ENCODE data around the gene TRPM5. TPM values are rescaled to one million over a fixed set of nuclear protein-coding genes. Genes with fewer than 3 reads are reported as not detected.

Gene TRPM5
- total RNA-seq, 1 experiment from 2014 or later: not detected

DNA sequence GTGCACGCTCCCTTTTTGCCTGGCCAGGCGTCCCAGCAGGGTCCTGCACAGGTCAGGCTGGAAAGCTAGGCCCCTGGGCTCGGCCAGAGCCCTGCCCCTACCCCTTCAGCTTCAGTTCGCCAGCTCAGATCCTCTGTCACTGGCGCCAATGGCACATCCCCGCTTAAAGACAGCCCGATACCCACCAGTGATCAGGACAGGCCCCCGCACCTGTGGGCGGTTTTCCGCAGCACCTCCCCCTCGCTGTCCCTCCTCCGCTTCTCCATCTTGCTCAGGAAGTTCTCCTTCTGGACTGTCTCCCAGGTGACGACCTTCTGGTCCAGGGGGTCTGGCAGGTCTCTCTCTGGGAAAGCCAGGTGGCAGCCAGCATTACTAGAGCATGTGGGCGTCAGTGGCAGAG is 37.9 kb downstream of the TRPM5 start:
- no peak for DNase-seq (ENCODE audit: low read depth)

DNA sequence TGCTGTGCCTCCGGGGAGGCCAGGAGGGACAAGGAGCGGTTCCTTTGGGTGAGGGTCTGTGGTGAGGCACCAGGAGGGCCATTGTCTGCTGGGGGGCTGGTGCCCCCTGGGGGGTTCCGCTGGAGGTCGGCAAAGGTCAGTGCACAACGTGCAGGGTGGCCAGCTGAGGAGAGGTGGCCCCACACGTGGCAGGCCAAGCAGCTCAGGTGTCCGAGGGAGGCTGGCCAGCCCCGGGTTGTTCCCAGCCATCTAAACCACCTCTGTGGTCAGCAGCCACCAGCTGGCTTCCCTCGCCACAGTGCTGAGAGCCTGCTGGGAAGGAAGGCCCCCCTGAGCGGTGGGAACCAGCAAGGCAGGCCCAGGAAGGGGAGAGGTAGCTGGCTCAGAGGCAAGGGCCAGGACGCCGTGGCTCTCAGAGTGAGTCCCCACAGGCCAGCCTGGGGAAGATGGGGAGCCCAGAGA is 39.5 kb downstream of the TRPM5 start:
- DNase-seq (ENCODE audit: low read depth): no peak

DNA sequence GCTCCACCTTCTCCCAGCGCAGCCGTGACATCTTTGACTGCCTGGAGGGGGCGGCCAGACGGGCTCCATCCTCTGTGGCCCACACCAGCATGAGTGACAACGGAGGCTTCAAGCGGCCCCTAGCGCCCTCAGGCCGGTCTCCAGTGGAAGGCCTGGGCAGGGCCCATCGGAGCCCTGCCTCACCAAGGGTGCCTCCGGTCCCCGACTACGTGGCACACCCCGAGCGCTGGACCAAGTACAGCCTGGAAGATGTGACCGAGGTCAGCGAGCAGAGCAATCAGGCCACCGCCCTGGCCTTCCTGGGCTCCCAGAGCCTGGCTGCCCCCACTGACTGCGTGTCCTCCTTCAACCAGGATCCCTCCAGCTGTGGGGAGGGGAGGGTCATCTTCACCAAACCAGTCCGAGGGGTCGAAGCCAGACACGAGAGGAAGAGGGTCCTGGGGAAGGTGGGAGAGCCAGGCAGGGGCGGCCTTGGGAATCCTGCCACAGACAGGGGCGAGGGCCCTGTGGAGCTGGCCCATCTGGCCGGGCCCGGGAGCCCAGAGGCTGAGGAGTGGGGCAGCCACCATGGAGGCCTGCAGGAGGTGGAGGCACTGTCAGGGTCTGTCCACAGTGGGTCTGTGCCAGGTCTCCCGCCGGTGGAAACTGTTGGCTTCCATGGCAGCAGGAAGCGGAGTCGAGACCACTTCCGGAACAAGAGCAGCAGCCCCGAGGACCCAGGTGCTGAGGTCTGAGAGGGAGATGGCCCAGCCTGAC is 41.2 kb downstream of the TRPM5 start:
- DNase-seq (ENCODE audit: low read depth): no peak

DNA sequence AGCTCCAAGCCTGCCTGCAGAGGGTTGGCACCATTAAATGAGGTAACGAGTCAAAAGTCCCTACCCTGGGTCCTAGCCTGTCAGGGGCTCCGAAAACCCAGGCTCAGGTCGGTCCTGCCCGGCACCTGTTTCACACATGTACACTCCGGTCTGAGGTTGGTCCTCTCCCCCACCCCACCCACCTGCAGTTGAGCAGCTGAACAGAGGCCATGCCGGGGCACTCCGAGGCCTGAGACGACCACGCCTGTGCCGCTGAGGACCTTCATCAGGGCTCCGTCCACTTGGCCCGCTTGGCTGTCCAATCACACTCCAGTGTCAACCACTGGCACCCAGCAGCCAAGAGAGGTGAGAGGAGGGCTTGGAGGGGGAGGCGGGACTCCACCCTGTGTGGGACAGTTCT is 42.2 kb downstream of the TRPM5 start:
- no peak for DNase-seq (ENCODE audit: low read depth)

GRCh38 chr11:2401436-2401984 is 42.8 kb downstream of the TRPM5 start:
- DNase-seq (ENCODE audit: low read depth): no peak

GRCh38 chr11:2400762-2401435 is 43.4 kb downstream of the TRPM5 start:
- no peak for DNase-seq (ENCODE audit: low read depth)

GRCh38 chr11:2400069-2400761 is 44.1 kb downstream of the TRPM5 start, which contains the start of gene TSSC4:
TSS of gene TSSC4 (plus strand) at chr11:2400750. CDS start at chr11:2402634, 1,884 bp downstream.
- peak; percentile 100 for DNase-seq (ENCODE audit: low read depth)

- no peak for DNase-seq (ENCODE audit: low read depth)
Measured at GRCh38 chr11:2399488-2400068, 44.7 kb downstream of the TRPM5 start.

DNA sequence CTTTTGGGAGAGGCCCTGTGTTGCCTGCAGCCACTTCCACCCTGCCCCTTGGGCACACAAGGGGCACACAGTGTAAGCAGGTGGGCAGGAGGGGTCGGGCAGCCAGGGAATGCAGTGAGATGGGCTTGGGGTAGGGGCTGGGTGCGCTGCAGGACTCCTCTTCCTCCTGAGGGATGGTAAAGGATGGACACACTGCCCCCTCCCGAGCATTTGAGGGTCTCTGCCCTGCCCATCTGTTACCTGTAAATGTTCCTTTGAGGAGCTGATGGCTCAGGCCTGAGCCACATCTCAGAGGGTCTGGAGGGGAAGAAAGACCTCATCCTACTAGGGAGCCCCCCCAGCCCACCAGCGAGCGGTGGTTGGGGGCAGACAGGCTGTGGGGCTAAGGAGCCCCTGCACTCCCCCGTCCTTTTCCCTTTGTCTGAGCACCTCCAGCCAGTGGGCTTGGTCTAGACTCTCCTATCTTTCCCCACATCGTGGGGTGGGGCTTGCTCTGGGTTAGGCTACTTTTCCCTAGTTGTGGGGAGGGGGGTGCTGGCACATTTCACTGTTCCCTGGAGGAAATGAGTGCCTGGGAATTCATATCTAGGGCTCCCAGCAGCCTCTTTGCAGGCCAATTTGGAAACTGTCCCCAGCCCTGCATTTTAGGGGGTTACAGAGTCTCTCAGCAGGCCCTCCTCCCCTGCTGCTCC is 45.5 kb downstream of the TRPM5 start:
- no peak for DNase-seq (ENCODE audit: low read depth)

DNA sequence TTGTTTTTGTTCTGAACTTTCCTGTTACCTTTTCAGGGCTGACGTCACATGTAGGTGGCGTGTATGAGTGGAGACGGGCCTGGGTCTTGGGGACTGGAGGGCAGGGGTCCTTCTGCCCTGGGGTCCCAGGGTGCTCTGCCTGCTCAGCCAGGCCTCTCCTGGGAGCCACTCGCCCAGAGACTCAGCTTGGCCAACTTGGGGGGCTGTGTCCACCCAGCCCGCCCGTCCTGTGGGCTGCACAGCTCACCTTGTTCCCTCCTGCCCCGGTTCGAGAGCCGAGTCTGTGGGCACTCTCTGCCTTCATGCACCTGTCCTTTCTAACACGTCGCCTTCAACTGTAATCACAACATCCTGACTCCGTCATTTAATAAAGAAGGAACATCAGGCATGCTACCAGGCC is 47.3 kb downstream of the TRPM5 start:
- DNase-seq (ENCODE audit: low read depth): no peak

GRCh38 chr11:2396471-2396870 is 47.8 kb downstream of the TRPM5 start:
- no peak for DNase-seq (ENCODE audit: low read depth)

DNA sequence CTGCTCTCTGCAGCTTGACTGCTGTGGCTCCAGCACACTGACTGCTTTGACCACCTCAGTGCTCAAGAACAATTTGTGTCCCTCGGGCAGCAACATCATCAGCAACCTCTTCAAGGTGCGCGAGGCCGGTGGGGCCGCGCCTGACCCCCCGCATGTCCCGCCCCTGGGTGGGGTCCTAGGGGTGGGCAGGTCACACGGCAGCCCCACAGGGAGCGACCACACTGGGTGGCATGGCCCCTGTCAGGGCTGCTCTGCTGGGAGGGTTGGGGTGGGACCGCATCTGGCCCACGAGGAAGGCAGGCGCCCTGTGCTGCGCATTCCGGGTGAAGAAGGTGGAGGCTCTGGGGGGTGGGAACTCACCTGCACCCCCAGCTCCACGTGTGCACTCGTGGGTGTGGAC is 48.5 kb downstream of the TRPM5 start:
- no peak for DNase-seq (ENCODE audit: low read depth)

GRCh38 chr11:2395211-2395730 is 49.0 kb downstream of the TRPM5 start:
- DNase-seq (ENCODE audit: low read depth): no peak

GRCh38 chr11:2394818-2395105 is 49.6 kb downstream of the TRPM5 start:
- DNase-seq (ENCODE audit: low read depth): no peak

Other genes with a start within 250 kb of the TRPM5 start
- not detected in 2 replicates for gene ASCL2, start 173.9 kb downstream of the TRPM5 start, total RNA-seq (2014; rRNA removed; shearing (Covaris generic))
- not detected in 2 replicates for gene C11orf21, start 142.6 kb downstream of the TRPM5 start, total RNA-seq (2014; rRNA removed; shearing (Covaris generic))
- 0.07 TPM in 1 of 2 replicates, not detected in the other for gene TSPAN32, start 142.5 kb downstream of the TRPM5 start, total RNA-seq (2014; rRNA removed; shearing (Covaris generic))
- 144 and 209 TPM in 2 replicates for gene CD81, start 67.2 kb downstream of the TRPM5 start, total RNA-seq (2014; rRNA removed; shearing (Covaris generic))
- 20.8 and 34.9 TPM in 2 replicates for gene TSSC4, start 43.8 kb downstream of the TRPM5 start, total RNA-seq (2014; rRNA removed; shearing (Covaris generic))
- not detected in 2 replicates for gene KCNQ1, start 494 bp upstream of the TRPM5 start, total RNA-seq (2014; rRNA removed; shearing (Covaris generic))